ENCODE data around the gene DEPDC5.
"Not testable (repeated sequence)": the region's sequence is repeated elsewhere in the genome, so short reads cannot be mapped to it uniquely, and the experiment has no call there.

Gene DEPDC5

GRCh38 chr22:31814942-31815341, 61.1 kb downstream of the DEPDC5 start:
- no peak for DNase-seq (ENCODE audit: low spot score)
- in situ Hi-C loops (cut with MboI; ENCODE audit: low sequenced_read_pairs, unreplicated experiment) = no loop called here
- no peak for TF ChIP-seq CTCF (IDR thresholded peaks at IDR 0.05; ENCODE audit: borderline replicate concordance, control extremely low read depth, extremely low read depth, insufficient read depth, missing control alignments)

DNA sequence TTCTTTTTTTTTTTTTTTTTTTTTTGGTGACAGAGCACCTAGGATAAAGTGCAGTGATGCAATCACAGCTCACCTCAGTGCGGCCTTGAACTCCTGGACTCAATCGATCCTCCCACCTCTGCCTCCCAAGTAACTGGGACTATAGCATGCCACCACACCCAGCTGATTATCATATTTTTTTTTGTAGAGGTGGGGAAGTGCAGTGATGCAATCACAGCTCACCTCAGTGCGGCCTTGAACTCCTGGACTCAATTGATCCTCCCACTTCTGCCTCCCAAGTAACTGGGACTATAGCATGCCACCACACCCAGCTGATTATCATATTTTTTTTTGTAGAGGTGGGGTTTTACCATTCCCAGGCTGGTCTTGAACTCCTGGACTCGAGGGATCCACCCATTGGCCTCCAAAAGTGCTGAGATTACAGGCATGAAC, 61.6 kb downstream of the DEPDC5 start:
- DNase-seq (ENCODE audit: low spot score); in situ Hi-C loops (cut with MboI; ENCODE audit: low sequenced_read_pairs, unreplicated experiment): not testable (repeated sequence)

DNA sequence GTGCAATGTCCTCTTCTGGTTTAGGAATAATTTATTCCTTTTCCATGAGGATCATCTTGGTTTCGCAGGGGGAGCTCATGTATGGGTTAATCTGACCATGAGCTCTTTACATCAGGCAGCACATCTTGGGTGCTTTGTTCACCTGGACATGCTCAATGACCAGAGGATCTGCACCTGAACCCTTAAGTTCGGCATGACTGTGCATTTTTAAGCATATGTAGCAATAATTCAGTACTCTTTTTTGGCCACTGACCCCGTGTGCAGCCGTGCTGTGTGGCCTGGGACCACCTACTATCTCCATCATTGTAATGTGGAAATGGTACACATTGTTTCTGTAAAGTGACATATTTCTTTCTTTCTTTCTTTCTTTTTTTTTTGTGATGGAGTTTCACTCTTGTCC, 62.9 kb downstream of the DEPDC5 start:
- no peak for TF ChIP-seq CTCF (IDR thresholded peaks at IDR 0.05; ENCODE audit: borderline replicate concordance, control extremely low read depth, extremely low read depth, insufficient read depth, missing control alignments)
- no peak for DNase-seq (ENCODE audit: low spot score)
- in situ Hi-C loops (cut with MboI; ENCODE audit: low sequenced_read_pairs, unreplicated experiment) = no loop called here

DNA sequence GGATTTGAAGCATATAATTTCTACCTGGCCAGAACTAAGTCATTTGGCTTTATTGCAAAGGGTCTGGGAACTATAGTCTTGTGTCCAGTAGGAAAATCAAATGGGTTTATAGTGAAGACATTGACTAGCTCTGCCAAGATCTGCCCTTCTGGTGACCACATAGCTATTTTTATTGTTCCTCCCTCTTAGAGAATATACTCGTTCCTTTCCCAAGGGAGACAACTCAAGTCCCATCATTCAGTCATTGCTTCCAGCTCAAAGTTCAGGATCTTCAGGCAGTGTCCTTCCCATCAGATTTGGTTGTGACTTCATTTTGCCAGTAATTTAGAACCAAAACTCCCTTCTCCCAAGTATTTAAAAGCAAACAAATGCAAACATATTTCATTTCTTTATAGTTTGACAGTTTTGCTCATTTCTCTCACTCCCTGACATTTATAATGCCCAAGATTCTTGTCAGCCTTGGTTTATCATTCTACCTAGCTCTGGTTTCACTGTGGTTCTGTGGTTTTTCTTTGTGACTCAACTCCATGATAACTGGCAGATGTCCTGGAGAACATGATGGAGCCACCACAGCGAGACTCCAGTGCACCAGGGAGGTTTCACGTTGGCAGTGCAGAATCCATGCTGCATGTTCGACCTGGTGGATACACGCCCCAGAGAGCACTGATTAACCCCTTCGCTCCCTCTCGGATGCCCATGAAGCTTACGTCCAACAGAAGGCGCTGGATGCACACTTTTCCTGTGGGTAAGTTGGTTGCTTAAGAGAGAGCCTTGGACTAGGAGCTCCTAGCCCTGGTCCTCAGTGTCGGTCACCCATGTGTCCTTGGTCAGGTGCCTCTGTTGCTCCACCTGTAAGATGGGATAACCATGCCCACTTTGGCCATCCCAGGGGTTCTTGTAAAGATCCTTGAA, 64.9 kb downstream of the DEPDC5 start:
- no peak for TF ChIP-seq CTCF (IDR thresholded peaks at IDR 0.05; ENCODE audit: borderline replicate concordance, control extremely low read depth, extremely low read depth, insufficient read depth, missing control alignments)
- in situ Hi-C loops (cut with MboI; ENCODE audit: low sequenced_read_pairs, unreplicated experiment) = no loop called here
- DNase-seq (ENCODE audit: low spot score) = no peak

- DNase-seq (ENCODE audit: low spot score) = no peak
Measured at GRCh38 chr22:31820655-31821054, 66.8 kb downstream of the DEPDC5 start.

DNA sequence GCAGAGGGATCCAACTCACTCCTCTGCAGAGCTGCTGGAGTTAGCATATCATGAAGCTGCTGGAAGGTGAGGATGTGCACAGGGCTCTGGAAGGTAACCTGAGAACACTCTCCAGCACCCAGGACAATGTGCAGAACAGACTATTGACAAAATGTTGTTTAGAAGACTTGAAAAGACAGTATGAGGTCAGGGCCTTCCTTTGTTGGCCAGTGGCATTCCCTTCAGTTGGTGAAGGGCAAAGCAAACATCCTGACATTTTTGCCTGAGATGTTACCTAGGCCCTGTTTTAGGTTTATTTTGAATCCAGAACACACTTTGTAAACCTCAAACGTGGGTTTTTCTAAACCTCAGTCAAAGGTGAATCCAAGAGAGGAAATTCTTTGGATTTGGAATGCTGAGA, 67.8 kb downstream of the DEPDC5 start:
- no peak for DNase-seq (ENCODE audit: low spot score)
- TF ChIP-seq CTCF (IDR thresholded peaks at IDR 0.05; ENCODE audit: borderline replicate concordance, control extremely low read depth, extremely low read depth, insufficient read depth, missing control alignments) = no peak
- in situ Hi-C loops (cut with MboI; ENCODE audit: low sequenced_read_pairs, unreplicated experiment) = no loop called here

More at GRCh38 chr22:31820655-31821054, 66.8 kb downstream of the DEPDC5 start:
- in situ Hi-C loops (cut with MboI; ENCODE audit: low sequenced_read_pairs, unreplicated experiment) = no loop called here
- TF ChIP-seq CTCF (IDR thresholded peaks at IDR 0.05; ENCODE audit: borderline replicate concordance, control extremely low read depth, extremely low read depth, insufficient read depth, missing control alignments) = no peak

- DNase-seq (ENCODE audit: low spot score) = no peak
- in situ Hi-C loops (cut with MboI; ENCODE audit: low sequenced_read_pairs, unreplicated experiment) = no loop called here
- TF ChIP-seq CTCF (IDR thresholded peaks at IDR 0.05; ENCODE audit: borderline replicate concordance, control extremely low read depth, extremely low read depth, insufficient read depth, missing control alignments) = no peak
Measured at GRCh38 chr22:31822523-31822922, 68.7 kb downstream of the DEPDC5 start.

Data from GM13976 (cell line).